HG03175 (cell line): ENCODE results near the gene CIROP.

ENCODE experiments used
- ATAC-seq: cut with Tn5 transposase; IDR thresholded peaks from one replicate; pipeline ENCODE4 v1.9.1; 2021; ENCODE audit warnings: mild to moderate bottlenecking, moderate library complexity; ENCODE audit not compliant: unreplicated experiment

Gene CIROP

DNA sequence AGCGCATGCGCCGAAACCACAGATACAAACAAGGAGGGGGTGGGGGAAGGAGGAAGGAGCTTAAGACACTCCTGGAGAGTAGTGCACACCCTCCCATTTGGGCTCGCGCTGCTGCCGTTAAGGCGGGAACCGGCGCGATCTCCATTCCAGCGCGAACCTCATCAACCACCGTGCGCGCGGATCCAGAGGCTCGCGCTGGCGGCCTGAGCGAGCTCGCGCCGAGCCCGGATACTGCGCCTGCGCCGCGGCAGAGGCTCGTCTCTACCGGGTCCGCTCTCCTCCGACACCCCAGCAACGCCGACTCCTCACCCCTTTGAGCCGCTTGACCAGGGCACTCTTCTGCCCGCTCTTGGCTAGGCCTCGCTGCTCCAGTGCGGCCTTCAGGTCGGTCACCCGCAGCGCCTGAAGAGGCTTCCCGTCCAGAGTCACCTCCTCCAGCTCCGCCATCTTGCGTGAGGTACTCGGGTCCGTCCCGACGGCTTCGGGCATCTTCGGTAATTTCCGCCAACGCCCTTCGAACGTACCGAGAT lies 10.1 kb downstream of the CIROP start, which contains the start of gene ACIN1:
Gene ACIN1, minus strand, starts transcription at position 471 of the 530 bp plus-strand sequence. Its CDS starts 24 bp downstream, at position 447.
- peak; percentile 35 for ATAC-seq

DNA sequence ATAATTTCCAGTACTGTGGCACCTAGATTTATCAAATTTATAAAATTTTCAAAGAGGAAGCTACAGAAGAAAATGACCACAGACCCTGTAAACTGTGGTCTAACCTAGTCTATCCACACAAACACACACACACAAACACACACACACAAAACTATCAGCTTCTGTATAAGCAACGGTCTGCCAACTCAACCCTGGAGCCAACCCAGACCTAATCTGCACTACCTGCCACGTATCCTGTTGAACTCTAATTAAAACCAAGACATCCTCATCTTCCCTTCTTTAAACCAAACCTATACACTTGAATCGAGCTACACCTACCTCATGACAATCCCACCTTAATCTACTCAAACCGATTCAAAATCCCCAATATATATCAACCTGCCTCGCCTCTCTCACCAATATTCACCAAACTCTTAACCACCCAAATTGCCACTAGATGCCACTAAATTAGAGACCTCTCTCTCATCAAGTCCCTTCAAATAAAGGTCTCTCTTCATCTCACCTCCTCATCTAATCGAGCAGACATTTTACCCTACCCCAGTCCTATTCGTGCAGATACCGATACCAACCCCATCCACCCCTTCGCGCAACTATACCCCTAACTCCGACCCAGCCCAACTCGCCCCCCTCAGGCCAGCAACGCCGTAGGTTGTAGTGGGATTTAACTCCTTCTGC lies 10.7 kb downstream of the CIROP start:
- no peak for ATAC-seq

DNA sequence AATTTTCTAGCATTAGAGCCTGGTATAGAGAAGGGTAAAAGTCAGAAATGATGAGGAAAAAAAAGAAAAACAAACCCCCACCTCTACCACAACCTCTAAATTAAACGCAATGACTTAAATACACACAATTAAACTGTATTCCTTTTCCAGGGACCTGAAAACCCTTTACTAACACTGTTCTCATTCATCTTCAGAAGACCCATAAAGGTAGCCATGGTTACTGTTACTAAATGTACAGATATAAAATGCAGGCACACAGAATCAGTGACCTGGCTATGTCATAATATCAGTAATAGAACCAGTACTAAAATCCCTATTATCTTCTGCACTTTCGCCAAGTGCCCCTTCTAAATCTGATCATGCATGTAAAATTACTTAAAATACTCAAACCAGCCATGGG lies 11.3 kb downstream of the CIROP start:
- ATAC-seq = no peak

DNA sequence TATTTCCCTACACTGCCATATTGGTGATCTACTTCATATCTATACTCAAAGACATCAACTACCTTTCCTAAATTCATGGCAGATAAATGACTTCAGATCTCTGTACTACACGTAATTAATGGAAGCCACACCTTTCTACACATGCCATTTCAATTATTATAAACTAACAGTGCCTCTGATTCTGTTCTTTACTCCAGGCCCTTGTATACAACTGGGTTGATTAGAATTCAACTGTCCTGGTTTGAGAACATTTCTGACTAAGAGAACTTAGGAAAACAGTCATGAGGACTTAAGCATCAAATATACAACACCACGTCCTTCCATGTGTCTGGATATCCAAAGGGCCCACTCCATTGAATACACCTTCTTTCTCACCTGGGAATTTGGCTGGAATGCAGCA lies 11.7 kb downstream of the CIROP start:
- ATAC-seq = no peak

DNA sequence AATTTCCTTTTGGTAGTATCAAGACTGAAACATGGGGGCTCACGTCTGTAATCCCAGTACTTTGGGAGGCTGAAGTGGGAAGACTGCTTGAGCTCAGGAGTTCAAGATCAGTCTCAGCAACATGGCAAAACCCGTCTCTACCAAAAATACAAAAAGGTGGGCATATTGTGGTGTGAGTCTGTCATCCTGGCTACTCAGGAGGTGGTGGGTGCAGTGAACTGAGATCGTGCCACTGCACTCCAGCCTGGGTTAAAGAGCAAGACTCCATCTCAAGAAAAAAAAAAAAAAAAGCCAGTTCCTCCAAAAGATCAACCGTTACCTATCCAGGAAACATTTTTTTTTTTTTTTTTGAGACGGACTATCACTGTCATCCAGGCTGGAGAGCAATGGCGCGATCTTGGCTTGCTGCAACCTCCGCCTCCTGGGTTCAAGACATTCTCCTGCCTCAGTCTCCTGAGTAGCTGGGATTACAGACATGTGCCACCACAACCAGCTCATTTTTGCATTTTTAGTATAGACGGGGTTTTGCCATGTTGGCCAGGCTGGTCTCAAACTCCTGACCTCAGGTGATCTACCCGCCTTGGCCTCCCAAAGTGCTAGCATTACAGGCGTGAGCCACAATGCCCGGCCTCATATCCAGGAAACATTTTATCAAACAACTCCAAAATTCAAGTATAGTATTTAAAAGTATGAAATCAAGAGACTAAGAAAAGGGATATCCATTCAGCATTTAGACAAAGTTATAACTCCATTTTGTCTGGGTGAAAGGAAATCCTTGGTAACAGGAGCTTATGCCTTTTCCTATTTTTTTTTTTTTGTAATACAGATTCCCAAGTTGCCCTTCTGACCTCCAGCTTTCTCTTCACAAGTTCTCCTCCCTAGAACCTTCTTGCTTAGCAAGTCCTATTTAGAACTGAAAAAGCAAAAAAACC lies 13.2 kb downstream of the CIROP start:
- no peak for ATAC-seq

DNA sequence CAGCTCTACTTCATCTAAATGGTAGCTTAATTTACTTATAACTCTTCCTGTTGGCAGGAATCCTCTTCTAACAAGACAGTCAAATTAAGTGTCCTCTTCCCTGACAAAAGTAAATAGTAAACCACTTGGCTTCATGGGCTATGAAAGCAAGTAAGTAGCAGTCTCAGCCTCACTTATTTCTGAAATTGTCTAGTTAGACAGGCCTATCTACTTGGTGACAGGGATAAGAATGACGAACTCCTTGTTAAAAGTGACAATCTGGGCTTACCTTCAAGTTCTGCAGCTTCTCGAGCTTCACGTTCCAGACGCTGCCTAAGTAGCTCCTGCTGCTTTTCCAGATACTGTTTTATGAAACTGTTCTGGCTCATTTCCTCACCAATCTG lies 14.5 kb downstream of the CIROP start:
- no peak for ATAC-seq

DNA sequence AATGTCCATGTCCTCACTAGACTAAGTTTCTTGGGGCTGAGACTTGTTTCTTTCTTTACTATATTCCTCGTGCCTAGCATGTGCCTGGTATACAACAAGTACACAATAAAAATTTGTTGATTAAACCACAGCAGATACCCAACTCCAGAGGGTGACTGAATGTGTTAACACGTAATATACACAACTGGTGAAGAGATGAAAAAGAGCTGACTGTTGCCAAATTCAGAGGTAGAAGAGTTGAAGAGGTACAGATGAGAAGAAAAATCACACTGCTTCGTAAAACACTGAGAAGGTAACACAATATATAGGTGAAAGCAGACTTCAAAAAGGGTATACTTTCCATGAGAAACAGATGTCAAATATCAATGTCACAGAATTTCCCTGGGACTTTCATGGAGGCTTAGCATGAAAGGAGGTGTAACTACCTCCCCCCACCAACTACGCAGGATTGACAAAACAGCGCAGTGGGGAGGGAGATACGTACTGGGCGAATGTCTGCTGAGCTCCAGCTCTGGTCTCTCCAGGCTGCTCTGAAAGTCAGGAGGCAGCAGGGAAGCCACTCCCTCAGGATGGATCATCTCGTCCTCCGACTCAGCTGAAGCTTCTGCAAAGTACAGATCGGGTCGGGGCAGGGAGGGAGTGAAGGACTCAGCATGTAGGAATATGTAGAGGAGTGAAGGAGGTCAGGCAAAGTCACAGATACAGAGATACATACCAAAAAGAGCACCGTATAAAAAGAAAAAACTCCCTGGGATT lies 15.1 kb downstream of the CIROP start:
- no peak for ATAC-seq

DNA sequence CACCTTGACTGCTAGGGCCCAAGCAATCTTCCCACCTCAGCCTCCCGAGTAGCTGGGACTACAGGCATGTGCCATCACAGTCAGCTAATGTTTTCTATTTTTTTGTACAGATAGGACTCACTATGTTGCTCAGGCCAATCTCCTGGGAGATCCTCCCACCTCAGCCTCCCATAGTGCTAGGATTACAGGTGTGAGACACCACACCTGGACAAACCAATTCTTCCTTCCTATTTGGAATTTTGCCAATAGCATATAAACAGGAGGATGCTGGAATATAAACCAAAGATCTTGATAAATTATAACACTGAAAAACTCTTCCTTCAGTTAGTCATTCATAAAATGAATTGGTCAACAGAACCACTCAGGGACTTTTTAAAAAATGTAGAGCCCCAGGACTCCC lies 18.2 kb downstream of the CIROP start:
- ATAC-seq = no peak

DNA sequence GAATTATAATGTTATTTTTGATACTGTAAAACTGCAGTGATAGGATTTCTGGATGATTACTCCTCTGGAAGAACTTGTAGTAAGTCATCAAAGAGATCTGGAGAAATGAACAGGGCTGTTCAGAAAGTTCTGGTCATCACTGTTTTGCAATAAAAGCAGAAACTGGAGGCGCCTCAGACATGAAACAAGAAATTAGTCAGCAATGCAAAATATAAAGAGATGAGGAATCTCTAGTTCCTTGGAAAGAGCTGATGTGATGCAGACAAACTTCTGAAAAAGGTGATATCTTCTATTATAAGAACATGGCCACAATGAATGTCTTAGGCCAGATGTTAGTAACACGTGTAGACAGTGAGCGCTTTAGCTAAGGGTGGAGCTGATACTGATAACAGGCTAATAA lies 19.3 kb downstream of the CIROP start:
- no peak for ATAC-seq

DNA sequence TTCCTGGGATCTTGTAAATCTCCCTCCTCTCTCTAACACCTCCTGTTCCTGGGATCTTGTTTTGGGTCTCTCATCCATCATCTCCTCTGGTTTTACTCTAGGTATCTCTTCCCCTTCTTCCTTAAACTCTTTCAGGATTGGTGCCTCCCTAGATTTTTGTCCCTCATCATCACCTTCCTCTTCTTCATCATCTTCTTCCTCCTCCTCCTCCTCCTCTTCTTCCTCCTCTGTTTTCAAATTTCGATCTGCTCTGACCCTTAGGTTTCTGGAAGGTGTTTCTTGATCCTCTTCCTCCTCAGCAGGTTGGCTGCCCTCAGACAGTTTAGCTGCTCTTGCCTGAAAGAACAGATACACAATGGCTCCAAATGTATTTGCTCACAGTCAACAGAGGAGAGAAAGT lies 24.3 kb downstream of the CIROP start:
- ATAC-seq = no peak

DNA sequence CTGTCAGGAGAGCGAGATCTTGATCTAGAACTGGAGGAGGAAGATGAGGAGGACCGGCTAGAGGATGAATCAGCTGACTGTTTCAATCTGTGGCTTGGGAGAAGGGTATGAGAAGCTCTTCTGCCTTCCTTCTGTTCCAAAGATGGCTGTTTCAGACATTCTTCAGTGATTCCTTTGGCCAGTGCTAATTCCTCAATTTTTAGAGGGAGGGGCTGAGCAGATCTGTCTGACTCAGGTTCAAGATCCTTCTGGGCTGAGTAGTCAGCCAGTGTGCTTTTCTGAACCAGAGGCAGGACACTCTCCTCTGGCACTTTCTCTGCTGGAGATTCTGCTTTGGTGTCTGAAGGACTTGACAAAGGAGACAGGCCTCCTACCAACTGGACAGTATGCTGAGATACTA lies 25.1 kb downstream of the CIROP start:
- no peak for ATAC-seq

DNA sequence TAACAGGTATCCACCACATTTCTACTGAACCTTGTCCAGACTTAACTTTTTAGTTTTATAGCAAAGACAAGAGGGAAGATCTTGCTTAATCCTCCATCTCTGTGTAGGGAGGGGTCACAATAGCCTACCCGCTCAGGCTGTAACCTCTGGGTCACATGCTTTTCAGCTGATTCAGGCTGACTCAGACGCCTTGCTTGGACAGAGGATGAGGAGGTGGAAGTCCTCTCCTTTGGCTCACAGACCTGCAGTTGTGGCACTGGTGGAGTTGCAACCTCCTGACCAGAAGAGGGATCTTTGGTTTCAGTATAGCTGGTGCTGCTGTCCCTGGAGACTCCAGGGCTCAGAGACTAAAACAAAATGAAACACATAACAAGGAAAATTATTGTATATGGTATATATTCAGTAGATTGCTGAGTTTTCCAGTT lies 26.1 kb downstream of the CIROP start:
- no peak for ATAC-seq

DNA sequence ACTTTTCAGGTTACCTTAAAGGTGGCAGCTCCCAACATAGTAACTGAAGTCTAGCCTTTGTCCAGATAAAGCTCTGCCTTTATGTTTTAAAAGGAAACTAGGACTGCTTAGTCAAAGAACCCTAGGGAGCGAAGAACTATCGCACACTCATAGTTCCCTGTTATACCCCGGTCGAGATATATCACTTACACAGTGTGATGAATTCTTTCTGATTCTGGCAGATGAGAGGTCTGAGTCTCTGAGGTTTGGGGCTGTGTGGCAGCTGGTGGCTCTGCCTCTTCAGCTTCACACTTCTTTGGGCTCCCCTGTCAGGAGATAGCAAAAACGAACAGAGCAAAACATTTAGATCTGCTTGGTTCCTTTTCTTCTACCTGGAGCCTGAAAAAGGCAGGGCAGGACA lies 26.8 kb downstream of the CIROP start:
- ATAC-seq = no peak

DNA sequence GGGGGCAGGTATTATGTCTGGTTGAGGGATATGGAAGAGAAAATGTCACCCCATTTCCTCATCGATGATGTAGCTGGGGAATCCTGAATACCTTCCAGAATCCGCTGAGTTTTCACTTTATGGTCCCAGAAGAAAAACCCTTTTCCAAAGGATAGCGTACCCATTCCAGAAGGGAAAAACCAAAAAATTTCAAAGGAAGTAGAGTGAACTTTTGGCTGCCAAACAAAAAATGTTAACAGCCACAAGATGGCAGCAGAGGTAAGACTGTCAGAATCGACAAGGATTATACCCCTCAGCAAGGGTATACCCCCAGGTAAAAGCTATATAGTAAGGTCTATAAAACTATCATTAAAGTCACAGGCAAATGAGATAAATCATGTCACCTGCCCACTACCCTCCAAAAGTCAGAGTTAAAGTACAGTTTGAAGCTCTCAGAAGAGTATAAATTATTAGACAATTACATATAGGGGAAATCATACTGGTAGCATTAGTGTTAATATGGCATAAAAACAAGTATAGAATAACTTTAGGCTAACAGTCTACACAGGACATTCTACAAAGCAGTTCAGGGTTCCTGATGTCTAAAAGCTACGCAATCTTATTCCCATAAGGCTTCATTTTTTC lies 27.9 kb downstream of the CIROP start:
- ATAC-seq = no peak

DNA sequence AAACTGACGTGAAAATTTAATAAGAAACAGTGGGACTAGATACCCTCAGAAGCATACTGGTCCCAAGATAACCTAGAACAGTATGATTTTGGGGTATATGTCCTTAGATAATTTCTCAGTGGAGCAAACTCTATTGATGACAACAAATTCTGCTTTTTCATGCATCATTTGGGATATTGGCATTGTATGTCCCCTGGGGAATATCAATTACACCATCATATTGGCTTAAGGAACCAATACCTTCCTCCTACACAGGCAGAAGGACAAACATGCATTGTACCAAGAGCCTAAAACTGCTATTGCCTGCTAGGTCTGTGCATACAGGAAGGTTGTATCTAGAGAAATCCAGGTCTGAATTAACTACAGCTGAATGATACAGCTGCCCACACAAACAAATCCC lies 29.9 kb downstream of the CIROP start:
- no peak for ATAC-seq

DNA sequence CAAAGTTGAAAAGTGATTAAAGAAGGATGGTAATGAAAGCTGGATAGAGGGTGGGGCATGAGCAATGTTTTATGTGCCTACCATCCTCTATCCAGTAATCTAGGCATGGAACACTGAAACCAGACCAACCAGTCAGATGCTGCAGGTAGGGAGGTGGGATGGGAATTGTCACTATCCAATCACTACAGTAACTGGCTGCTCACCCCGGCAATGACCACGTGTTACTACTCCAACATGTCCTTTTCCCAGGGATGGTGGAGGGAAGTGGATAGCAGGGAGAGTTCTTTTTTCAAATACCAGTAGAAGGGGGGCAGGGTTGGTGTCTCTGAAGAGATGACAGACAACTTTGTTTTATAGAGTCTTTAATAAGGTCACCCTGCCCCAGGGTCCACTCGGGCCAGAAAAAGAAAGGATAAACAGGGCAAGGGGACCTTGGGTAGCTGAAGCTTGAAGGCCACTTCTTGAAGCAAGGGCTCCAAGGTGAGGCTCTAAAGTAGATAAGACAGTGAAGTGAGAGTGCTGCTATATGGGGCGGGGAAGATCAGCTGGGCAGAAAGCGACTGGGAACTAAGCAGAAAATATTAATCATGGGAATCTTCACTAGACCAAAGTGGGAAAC lies 32.8 kb downstream of the CIROP start:
- ATAC-seq = no peak

DNA sequence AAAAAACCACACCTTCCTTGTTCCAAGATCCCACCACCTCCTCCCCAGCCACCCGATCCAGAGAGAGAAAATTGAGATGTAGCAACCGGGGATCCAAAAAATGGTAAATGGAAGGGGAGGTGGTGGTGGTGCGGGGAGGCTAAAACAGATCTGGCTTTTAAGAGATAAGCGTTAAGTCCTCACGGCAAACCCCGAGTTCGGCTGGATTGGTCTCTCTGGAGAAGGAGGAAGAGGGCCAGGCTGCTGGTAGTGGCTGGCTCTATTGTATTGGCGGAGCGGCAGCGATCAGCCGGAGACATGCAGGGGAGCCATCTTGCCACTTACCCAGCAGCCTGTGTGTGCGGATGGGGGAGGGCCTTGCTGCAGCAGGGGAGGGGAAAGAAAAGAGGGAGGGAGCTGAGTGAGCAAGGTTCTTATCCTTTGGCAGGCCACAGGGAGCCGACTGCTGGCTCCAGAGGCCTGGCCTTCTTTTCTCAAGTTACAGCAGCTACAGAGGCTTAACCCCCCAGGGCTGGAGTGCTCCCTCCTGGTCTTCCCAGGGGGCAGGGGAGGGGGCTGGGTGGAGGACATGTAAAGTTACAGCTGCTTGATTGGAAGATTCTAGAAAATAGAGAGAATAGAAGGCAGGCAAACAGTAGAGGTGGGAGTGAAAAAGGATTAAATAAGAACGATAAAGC lies 33.4 kb downstream of the CIROP start:
- peak; percentile 81 for ATAC-seq

DNA sequence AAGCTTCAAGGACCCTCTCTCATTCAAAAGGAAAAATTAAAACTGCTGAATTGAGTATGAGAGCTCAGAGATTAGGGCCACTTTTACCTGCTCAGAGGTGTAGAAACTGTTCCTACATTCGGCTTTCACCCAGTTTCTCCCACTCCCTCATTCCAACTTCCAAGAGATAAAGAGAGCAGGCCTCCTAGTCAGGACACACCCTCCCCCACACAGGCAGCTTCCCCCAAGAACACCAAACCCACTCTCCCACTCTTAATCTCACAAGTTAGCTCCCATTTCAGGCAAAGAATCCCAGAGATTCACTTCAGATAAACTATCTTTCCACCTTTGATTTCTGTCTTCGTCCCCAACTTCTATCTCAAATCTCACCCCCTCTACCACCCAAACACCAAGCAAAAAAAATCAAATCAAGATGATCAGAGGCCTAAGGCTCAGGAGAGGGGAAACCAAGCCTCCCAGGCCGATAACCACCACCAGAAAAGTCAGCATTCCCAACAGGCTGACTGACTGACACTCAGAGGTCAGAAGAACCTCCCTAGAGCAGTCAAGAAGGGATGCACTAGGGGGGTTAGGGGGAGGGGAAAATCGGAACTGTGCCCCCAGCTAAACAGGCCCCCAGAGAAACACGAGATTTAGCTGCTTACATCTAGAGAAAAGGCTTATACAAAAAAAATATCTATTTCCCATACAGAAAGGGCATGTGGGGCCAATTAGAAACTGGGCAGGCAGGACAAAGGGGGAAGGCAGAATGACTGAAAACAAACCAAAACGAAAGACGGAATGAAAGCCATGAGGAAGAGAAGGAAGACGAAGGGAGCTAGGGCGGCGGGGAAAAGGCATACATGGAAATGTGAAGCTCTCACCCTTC lies 34.3 kb downstream of the CIROP start:
- ATAC-seq = no peak

DNA sequence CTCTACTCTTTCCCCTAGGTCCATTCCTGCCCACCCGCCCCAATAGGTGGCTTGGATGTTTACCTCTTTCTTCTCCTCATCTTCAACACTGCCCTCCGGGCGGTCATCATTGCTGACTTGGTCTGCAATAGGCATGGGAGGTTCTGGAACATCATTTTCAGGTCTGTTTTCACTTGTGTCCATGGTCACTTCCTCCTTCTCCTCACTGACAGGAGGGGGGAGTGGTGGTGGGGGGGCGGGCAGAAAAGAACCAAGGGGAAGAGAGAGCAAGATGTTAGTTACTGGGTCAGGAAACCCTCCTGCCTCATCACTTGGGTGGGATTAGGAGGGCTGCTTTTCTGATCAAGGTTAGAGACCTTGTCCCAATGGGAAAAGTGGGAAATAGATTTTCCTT lies 35.4 kb downstream of the CIROP start:
- no peak for ATAC-seq
